Measurements from ENCODE around the gene CNGB1. TPM values are rescaled to one million over a fixed set of nuclear protein-coding genes. Genes with fewer than 3 reads are reported as not detected.

Gene CNGB1
- total and polyA plus RNA-seq, 2 of the 13 experiments (the other 11 are each of a cell fraction or from before 2014, with no cell fraction given): 0.02 to 0.15 TPM

- TF ChIP-seq GPN1 (CRISPR knock-in tag; IDR thresholded peaks at IDR 0.05; ENCODE audit: borderline replicate concordance) (no peak), THAP11 (CRISPR knock-in tag; IDR thresholded peaks at IDR 0.05) (no peak; the same call in 1 of the 2 replicates), GABPB1 (CRISPR knock-in tag; IDR thresholded peaks at IDR 0.05) (peak; percentile 54; the same call in 1 of the 2 replicates), ZNF350 (CRISPR knock-in tag; IDR thresholded peaks at IDR 0.05; ENCODE audit: borderline replicate concordance, low read depth) (peak; percentile 81), ZNF124 (CRISPR knock-in tag; IDR thresholded peaks at IDR 0.05) (peak; percentile 76), ZBTB42 (CRISPR knock-in tag; IDR thresholded peaks at IDR 0.05) (no peak)
- TF ChIP-seq, protein P1, sequence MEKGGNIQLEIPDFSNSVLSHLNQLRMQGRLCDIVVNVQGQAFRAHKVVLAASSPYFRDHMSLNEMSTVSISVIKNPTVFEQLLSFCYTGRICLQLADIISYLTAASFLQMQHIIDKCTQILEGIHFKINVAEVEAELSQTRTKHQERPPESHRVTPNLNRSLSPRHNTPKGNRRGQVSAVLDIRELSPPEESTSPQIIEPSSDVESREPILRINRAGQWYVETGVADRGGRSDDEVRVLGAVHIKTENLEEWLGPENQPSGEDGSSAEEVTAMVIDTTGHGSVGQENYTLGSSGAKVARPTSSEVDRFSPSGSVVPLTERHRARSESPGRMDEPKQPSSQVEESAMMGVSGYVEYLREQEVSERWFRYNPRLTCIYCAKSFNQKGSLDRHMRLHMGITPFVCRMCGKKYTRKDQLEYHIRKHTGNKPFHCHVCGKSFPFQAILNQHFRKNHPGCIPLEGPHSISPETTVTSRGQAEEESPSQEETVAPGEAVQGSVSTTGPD (CRISPR knock-in tag; IDR thresholded peaks at IDR 0.05): peak; percentile 95
These were observed 108.1 kb downstream of the CNGB1 start (continued) for GRCh38 chr16:57862698-57863433.

DNA sequence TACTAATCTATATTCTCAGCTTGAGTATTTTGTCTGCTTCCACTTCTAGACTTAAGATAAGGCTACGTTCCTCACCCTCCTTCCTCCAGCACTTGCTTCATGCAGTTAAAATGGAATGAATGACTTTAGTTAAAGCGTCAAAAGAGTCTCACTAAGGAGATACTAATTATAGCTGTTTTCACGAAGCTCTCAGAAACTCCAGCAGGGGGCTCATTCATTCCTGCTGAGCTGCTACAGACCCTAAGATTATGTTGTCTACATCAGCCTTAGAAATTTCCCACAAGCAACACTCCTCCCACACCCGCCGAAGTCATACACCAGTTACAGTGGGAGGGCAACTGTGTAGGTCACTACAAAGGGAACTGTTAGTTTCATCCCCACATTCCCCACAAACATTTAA lies 111.6 kb downstream of the CNGB1 start:
- WGBS (ENCODE audit: low lambda C conversion rate): 23% methylated on average over 5 of the region's 5 CpGs
- CTCF ChIA-PET (ENCODE audit: low intra/inter-chr PET ratio, low total read pairs): interaction anchor here (0.7 to 1.3 kb wide), 2 partner anchors 41 to 84 kb away, joined by 3 to 5 read pairs; no protein-coding TSS in a partner anchor
- peak; percentile 67 for DNase-seq (ENCODE audit: low spot score)
- Histone ChIP-seq H2AFZ (ENCODE audit: low read length) (no peak overlapping the region), H3K27ac (ENCODE audit: extremely low read length, insufficient read depth, low read length) (no peak overlapping the region), H3K9ac (ENCODE audit: insufficient read depth, low read depth, low read length) (0 out of 2 replicates have a peak overlapping the region, but pooled peaks have one; percentile 12), H3K9me3 (ENCODE audit: low read length) (no peaks in the 10 kb centered on the region), H3K27me3 (ENCODE audit: control insufficient read depth in 1 of 2, insufficient read depth in 2 of 2, low read length in 2 of 2) (no peaks in the 10 kb centered on the region), H3K4me3 (replicated peaks in 1 of 3; ENCODE audit: insufficient read depth in 1 of 3, low read depth in 2 of 3, low read length in 3 of 3) (no peak overlapping the region; a peak in 1 of 6 replicates), H3K4me2 (ENCODE audit: low read depth, low read length) (peak overlapping the region; percentile 52), H3K79me2 (ENCODE audit: insufficient read depth, low read length) (peaks cover 16% of the 10 kb centered on the region), H3K36me3 (replicated peaks in 1 of 2; ENCODE audit: control insufficient read depth in 1 of 2, insufficient read depth in 2 of 2, low read length in 2 of 2) (no peaks in the 10 kb centered on the region), H3K4me1 (ENCODE audit: insufficient read depth, low read length) (peaks cover 58% of the 10 kb centered on the region), H4K20me1 (ENCODE audit: insufficient read depth, low read length) (no peaks in the 10 kb centered on the region)
- in situ Hi-C loops (cut with HindIII; ENCODE audit: extremely low pct_ligation_motif_present, low pct_unique_long_range_greater_than_20kb): no loop called here
- FAIRE-seq: peak; percentile 85
- POLR2A ChIA-PET: interaction anchor here (0.9 to 1.5 kb wide), 5 partner anchors 33 to 61 kb away, joined by 3 to 7 read pairs (median 4); no protein-coding TSS in a partner anchor
- ATAC-seq: peak; percentile 58
- BruUV-seq (replicated peaks): no TSS peak
- intact Hi-C loops (cut with micrococcal nuclease; ENCODE audit: unreplicated experiment): loop anchor here (1.0 kb wide), 1 partner anchor 35 kb away; no protein-coding TSS in a partner anchor
- TF ChIP-seq PRDM4 (CRISPR knock-in tag; IDR thresholded peaks at IDR 0.05; ENCODE audit: borderline replicate concordance): no peak
- no peak for TF ChIP-seq SMYD3 (CRISPR knock-in tag; IDR thresholded peaks at IDR 0.05)
- 0 out of 2 replicates have a peak, but pooled peaks have one; percentile 18 for TF ChIP-seq ARID3A (IDR thresholded peaks at IDR 0.05; ENCODE audit: low read depth, low read length)
- no peak for TF ChIP-seq KDM5B (CRISPR knock-in tag; IDR thresholded peaks at IDR 0.05; ENCODE audit: borderline replicate concordance)
- TF ChIP-seq MLX (CRISPR knock-in tag; IDR thresholded peaks at IDR 0.05): no peak
- TF ChIP-seq HMGXB4 (CRISPR knock-in tag; IDR thresholded peaks at IDR 0.05; ENCODE audit: borderline replicate concordance in 1 of 2, low read depth in 1 of 2): peak in 1 of 2 experiments; percentile 90; a peak in 2 of 4 replicates

Measured in HepG2 (cell line).